Motor neuron (in vitro differentiated cells): ENCODE data around the gene PHKA2. TPM values are rescaled to one million over a fixed set of nuclear protein-coding genes. Genes with fewer than 3 reads are reported as not detected.
"Not testable (repeated sequence)": the region's sequence is repeated elsewhere in the genome, so short reads cannot be mapped to it uniquely, and the experiment has no call there.

Experiments
- ATAC-seq, 8 experiments: fragments of 200-7000 bp; cut with Tn5 transposase; replicated peaks in 6 of 8; 2 replicates each; pipeline ENCODE4 v1.8.0; 2021; ENCODE audit warnings: mild to moderate bottlenecking in 8 of 8, moderate library complexity in 8 of 8
- H3K27ac ChIP-seq, 2 donors: fragments of 250-450 bp; sonication (Bioruptor Pico); 2 replicates each; pipeline ENCODE4 v1.9.0; 2021; ENCODE audit warnings: antibody characterized with exemption in 2 of 2, mild to moderate bottlenecking in 2 of 2, moderate library complexity in 1 of 2
- H3K4me1 ChIP-seq, 2 donors: fragments of 250-450 bp; sonication (Bioruptor Pico); replicated peaks in 1 of 2; 2 replicates each; pipeline ENCODE4 v1.6.1; 2021; ENCODE audit warnings: antibody characterized with exemption in 2 of 2, mild to moderate bottlenecking in 2 of 2, moderate library complexity in 1 of 2
- H3K4me3 ChIP-seq, 5 donors: fragments of 250-450 bp; sonication (Bioruptor Pico); 2 replicates each; pipeline ENCODE4 v1.9.0; 2021; ENCODE audit warnings: antibody characterized with exemption in 5 of 5, mild to moderate bottlenecking in 5 of 5, moderate library complexity in 4 of 5
- WGBS, 10 experiments: fragments of 450-650 bp; shearing (Covaris generic); methylation state at CpG; one replicate each; pipeline ENCODE4 v1.0.0; 2022; 5-methylcytosine and 5-hydroxymethylcytosine counted together
- in situ Hi-C, 9 experiments: fragments of 400-800 bp; cut with MboI; loops; one replicate each; pipeline ENCODE4 v1.15.0; 2021; ENCODE audit warnings: low sequenced_read_pairs in 9 of 9, low pct_unique_long_range_greater_than_20kb in 2 of 9; ENCODE audit not compliant: unreplicated experiment in 9 of 9
- total RNA-seq, 8 experiments: library from RNA; unstranded; fragments of 300-600 nt; gene quantifications; 2 replicates each; pipeline versions ENCODE4 v1.2.3 to v1.2.4, GENCODE V29; 2022

PHKA2 gene
- total RNA-seq, 8 experiments from 2014 or later, result 6.1 to 23.8 (median 10.2) TPM

DNA sequence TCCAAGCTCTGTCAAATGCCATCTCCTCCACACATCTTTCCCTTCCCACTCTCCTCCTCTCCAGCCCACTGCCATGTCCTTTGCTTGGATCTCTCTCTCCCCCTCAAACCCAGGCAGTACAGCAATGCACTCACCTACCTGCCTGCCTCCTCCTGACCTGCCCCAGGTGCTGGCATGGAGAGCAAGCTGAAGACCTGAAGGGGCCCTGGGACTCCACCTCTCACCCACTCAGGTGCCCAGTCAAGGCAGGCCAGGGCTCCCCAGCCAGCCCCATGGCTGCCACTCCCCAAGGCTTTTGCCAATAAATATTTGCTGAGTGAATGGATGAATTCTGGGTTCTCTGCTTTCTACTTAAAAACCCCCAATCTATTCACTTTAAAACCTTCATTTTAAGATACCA is 12.6 kb upstream of the PHKA2 start:
- Histone ChIP-seq H3K4me3 (no peak overlapping the region), H3K27ac (no peak overlapping the region), H3K4me1 (no peaks in the 10 kb centered on the region)
- ATAC-seq, result no peak
- in situ Hi-C loops, result no loop called here

- in situ Hi-C loops, result no loop called here
- ATAC-seq, result peak in 3 of 8 experiments; percentile 22 to 38 (median 33)
- 0 to 59% (median 24%) methylated on average over 1 to 3 of the region's 3 CpGs; no CpG with 5 or more reads in 6 of the 10 experiments for WGBS, 10 experiments
- Histone ChIP-seq H3K4me1 (no peaks in the 10 kb centered on the region), H3K4me3 (no peak overlapping the region), H3K27ac (no peak overlapping the region)
Observed at GRCh38 chrX:18995221-18995620, 11.3 kb upstream of the PHKA2 start.

DNA sequence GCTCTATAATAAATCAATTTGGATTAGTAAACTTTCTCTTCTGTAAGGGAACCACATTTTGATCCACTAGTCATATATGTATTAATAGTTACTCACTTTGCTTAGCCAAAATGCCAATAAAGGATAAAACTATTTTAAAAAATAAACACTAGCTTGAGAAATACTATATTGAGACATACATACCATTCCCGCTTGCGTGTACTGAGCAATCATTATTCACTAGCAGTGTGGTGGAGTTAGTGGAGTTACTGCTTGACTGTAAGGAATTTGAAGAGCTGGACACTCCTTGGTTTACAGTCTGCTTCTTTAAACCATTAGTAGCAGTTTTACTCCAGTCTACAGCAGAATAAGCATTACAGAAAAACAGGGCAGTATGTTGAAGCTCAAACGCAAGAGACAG is 10.8 kb upstream of the PHKA2 start:
- no peaks in the 10 kb centered on the region for H3K4me1 ChIP-seq
- in situ Hi-C loops, result no loop called here
- peak in 1 of 8 experiments; percentile 32 for ATAC-seq
- 0 to 100% (median 68%) methylated on average over 1 to 3 of the region's 3 CpGs; no CpG with 5 or more reads in 4 of the 10 experiments for WGBS, 10 experiments
- no peak overlapping the region for H3K27ac ChIP-seq
- H3K4me3 ChIP-seq, result no peak overlapping the region

GRCh38 chrX:18992829-18993228 is 8.9 kb upstream of the PHKA2 start:
- WGBS, 10 experiments, result 35 to 100% (median 73%) methylated on average over 1 to 7 of the region's 7 CpGs; no CpG with 5 or more reads in 5 of the 10 experiments
- in situ Hi-C loops, result no loop called here
- H3K4me3 ChIP-seq, result no peak overlapping the region
- H3K27ac ChIP-seq, result no peak overlapping the region
- H3K4me1 ChIP-seq, result no peaks in the 10 kb centered on the region
- ATAC-seq, result no peak

- Histone ChIP-seq H3K4me1 (peaks cover 5 to 8% of the 10 kb centered on the region in 2 donors), H3K4me3 (peak overlapping the region; percentile 55 to 96 (median 79)), H3K27ac (peak overlapping the region; percentile 85 to 95)
- WGBS, 10 experiments, result 0 to 48% (median 19%) methylated on average over 1 to 3 of the region's 4 CpGs; no CpG with 5 or more reads in 7 of the 10 experiments
- ATAC-seq, result peak in 5 of 8 experiments; percentile 1 to 3 (median 1)
- in situ Hi-C loops, result no loop called here
Observed at GRCh38 chrX:18985186-18985435, 1.2 kb upstream of the PHKA2 start.

GRCh38 chrX:18984381-18985185 is 669 bp upstream of the PHKA2 start:
- H3K4me3 ChIP-seq, result peak overlapping the region; percentile 55 to 96 (median 79)
- in situ Hi-C loops, result no loop called here
- peak overlapping the region; percentile 85 to 95 for H3K27ac ChIP-seq
- ATAC-seq, result peak; percentile 83 to 92 (median 89)
- WGBS, 10 experiments, result 40% methylated on average over 1 of the region's 71 CpGs; no CpG with 5 or more reads in 9 of the 10 experiments
- peaks cover 5 to 8% of the 10 kb centered on the region in 2 donors for H3K4me1 ChIP-seq

DNA sequence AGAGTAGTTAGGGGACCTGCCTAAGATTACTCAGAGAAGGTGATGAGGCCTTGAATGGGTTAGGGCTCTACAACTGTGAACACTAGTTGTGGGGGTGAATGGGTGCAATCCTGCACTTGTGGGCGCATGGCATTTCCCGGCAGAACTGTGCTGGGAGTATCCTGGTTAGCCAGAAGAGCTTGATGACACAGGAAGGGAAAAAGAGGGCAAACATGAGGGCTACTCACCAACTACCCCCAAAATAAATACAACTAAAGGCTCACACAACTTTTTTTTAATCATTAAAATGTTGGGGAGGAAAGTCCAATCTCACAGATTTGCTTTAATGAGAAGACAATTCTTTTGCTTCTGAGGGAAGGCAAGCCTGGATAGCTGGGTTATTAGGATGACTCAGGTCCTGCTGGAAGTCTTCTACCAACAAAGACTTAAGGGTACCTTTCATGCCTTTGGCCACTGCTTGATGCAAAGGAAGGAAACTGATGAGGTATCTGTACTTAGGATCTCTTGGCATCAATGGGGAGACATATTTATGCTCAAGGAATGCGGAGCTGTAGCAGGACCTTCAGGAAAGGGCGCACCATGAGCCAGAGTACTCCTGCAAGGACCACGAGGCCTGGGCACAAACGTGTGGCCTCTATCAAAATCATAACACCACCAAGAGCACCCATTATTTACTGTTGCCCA is 2.6 kb downstream of the PHKA2 start:
- no peak overlapping the region for H3K4me3 ChIP-seq
- no peak for ATAC-seq
- in situ Hi-C loops, result no loop called here
- 31 to 100% (median 100%) methylated on average over 1 to 4 of the region's 6 CpGs; no CpG with 5 or more reads in 5 of the 10 experiments for WGBS, 10 experiments
- H3K27ac ChIP-seq, result no peak overlapping the region
- H3K4me1 ChIP-seq, result peaks cover 5 to 8% of the 10 kb centered on the region in 2 donors

DNA sequence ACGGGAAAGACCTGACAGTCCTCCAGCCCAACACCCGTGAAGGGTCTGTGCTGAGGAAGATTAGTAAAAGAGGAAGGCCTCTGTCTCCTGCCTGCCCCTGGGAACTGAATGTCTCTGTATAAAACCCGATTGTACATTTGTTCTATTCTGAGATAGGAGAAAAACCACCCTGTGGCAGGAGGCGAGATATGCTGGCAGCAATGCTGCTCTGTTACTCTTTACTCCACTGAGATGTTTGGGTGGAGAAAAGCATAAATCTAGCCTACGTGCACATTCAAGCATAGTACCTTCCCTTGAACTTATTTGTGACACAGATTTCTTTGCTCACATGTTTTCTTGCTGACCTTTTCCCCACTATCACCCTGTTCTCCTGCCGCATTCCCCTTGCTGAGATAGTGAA is 3.7 kb downstream of the PHKA2 start:
- H3K27ac ChIP-seq, in situ Hi-C loops, ATAC-seq, H3K4me1 ChIP-seq, H3K4me3 ChIP-seq: not testable (repeated sequence)
- 50 to 60% methylated on average over 1 of the region's 6 CpGs; no CpG with 5 or more reads in 8 of the 10 experiments for WGBS, 10 experiments

GRCh38 chrX:18974993-18975392 is 8.9 kb downstream of the PHKA2 start:
- in situ Hi-C loops, result no loop called here
- Histone ChIP-seq H3K4me1 (no peaks in the 10 kb centered on the region), H3K27ac (no peak overlapping the region), H3K4me3 (no peak overlapping the region)
- ATAC-seq, result no peak
- 41 to 100% (median 56%) methylated on average over 2 to 7 of the region's 7 CpGs; no CpG with 5 or more reads in 7 of the 10 experiments for WGBS, 10 experiments

- WGBS, 10 experiments, result 54 to 100% (median 96%) methylated on average over 1 to 6 of the region's 7 CpGs; no CpG with 5 or more reads in 4 of the 10 experiments
- no peak for ATAC-seq
- Histone ChIP-seq H3K4me1 (no peaks in the 10 kb centered on the region), H3K4me3 (no peak overlapping the region), H3K27ac (no peak overlapping the region)
- in situ Hi-C loops, result no loop called here
Observed at GRCh38 chrX:18973527-18974192, 10.3 kb downstream of the PHKA2 start.

DNA sequence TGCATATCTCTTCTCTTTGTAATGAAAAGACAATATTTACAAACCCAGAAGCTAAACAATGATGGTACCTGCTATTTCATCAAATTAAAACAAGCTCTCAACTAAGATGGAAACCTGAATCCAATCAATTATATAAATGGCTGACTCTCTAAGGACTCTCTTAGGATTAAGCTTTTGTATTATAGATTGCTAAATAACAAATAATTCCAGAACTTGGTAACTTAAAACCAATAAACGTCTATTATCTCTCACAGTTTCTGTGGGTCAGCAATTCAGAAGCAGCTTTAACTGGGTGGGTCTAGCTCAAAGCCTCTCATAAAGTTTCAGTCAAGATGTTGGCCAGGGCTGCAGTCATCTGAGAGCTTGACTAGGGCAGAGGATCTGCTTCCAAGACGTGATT is 12.4 kb downstream of the PHKA2 start:
- 20 to 45% (median 25%) methylated on average over 1 to 2 of the region's 2 CpGs; no CpG with 5 or more reads in 7 of the 10 experiments for WGBS, 10 experiments
- in situ Hi-C loops, result no loop called here
- Histone ChIP-seq H3K4me3 (no peak overlapping the region), H3K27ac (no peak overlapping the region), H3K4me1 (no peaks in the 10 kb centered on the region)
- ATAC-seq, result no peak

DNA sequence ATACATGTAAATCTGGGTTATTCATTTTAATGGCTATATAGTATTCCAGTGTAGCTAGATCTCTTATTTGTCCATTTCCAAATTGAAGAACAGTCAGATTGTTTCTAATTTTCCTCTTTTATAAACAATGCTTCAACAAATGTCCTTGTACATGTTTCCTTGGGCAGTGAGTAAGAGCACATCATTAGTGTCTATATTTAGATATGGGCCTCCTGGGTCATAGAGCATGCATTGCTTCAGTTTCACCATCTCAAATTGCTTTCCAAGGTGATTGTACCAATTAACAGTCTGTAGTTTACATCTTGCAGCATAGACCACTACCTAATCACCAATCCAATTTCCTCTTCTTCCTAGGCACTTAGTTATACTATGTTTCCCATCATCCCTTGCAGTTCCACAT is 13.4 kb downstream of the PHKA2 start:
- Histone ChIP-seq H3K4me3 (no peak overlapping the region), H3K4me1 (no peaks in the 10 kb centered on the region), H3K27ac (no peak overlapping the region)
- ATAC-seq, result no peak
- in situ Hi-C loops, result no loop called here

- H3K4me1 ChIP-seq, result no peaks in the 10 kb centered on the region
- 63 to 100% (median 88%) methylated on average over 1 to 5 of the region's 5 CpGs; no CpG with 5 or more reads in 6 of the 10 experiments for WGBS, 10 experiments
- in situ Hi-C loops, result no loop called here
- H3K27ac ChIP-seq, result no peak overlapping the region
- ATAC-seq, result no peak
- no peak overlapping the region for H3K4me3 ChIP-seq
Observed at GRCh38 chrX:18966624-18967023, 17.3 kb downstream of the PHKA2 start.
